Measurements from ENCODE around the gene PPM1J.
"Not testable (repeated sequence)": the region's sequence is repeated elsewhere in the genome, so short reads cannot be mapped to it uniquely, and the experiment has no call there.

The PPM1J gene

GRCh38 chr1:112735752-112736151 lies 20.6 kb upstream of the PPM1J start:
- TF ChIP-seq EZH2phosphoT487 (conservative IDR thresholded peaks at IDR 0.05; ENCODE audit: low read length), result no peak
- TF ChIP-seq, protein P1, sequence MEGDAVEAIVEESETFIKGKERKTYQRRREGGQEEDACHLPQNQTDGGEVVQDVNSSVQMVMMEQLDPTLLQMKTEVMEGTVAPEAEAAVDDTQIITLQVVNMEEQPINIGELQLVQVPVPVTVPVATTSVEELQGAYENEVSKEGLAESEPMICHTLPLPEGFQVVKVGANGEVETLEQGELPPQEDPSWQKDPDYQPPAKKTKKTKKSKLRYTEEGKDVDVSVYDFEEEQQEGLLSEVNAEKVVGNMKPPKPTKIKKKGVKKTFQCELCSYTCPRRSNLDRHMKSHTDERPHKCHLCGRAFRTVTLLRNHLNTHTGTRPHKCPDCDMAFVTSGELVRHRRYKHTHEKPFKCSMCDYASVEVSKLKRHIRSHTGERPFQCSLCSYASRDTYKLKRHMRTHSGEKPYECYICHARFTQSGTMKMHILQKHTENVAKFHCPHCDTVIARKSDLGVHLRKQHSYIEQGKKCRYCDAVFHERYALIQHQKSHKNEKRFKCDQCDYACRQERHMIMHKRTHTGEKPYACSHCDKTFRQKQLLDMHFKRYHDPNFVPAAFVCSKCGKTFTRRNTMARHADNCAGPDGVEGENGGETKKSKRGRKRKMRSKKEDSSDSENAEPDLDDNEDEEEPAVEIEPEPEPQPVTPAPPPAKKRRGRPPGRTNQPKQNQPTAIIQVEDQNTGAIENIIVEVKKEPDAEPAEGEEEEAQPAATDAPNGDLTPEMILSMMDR (IDR thresholded peaks at IDR 0.05; ENCODE audit: insufficient read depth, low read length, poor library complexity, severe bottlenecking), result no peak
- Histone ChIP-seq H3K4me2 (ENCODE audit: low read depth, low read length, poor library complexity, severe bottlenecking) (no peak overlapping the region), H3K27ac (ENCODE audit: low read depth, low read length) (no peak overlapping the region)

DNA sequence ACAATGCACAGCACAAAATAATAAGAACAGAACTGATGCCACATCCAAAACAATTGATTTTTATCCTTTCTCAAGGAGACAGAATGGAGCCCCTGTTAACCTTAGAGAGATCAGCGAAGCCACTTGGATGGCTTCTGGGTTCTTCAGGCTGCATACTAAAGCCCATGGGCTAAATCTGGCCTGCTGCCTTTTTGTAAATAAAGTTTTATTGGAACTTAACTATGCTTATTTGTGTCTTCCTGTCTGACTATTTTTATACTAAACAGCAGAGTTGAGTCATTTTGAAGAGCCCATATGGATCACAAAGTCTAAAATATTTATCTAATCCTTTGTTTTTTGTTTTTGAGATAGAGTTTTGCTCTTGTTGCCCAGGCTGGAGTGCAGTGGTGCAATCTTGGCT lies 16.3 kb upstream of the PPM1J start:
- Histone ChIP-seq H3K9me3 (ENCODE audit: insufficient read depth, low read length) (no peaks in the 10 kb centered on the region), H3K9me2 (replicated peaks; ENCODE audit: insufficient read depth, low read length) (no peaks in the 10 kb centered on the region), H3K4me2 (ENCODE audit: low read depth, low read length, poor library complexity, severe bottlenecking) (no peak overlapping the region), H3F3A (ENCODE audit: insufficient read depth) (no peaks in the 10 kb centered on the region), H3K27me3 (ENCODE audit: low read length) (no peaks in the 10 kb centered on the region), H3K4me3 (ENCODE audit: insufficient read depth, low read length, poor library complexity, severe bottlenecking) (no peak overlapping the region), H3K36me3 (ENCODE audit: low read length) (no peaks in the 10 kb centered on the region), H4K20me1 (ENCODE audit: low read depth, low read length) (no peaks in the 10 kb centered on the region), H3K27ac (ENCODE audit: low read depth, low read length) (no peak overlapping the region), H3K79me2 (ENCODE audit: insufficient read depth, low read length) (no peaks in the 10 kb centered on the region), H3K9ac (ENCODE audit: low read length) (no peak overlapping the region), H2AFZ (ENCODE audit: low read depth, low read length, severe bottlenecking) (no peak overlapping the region)
- TF ChIP-seq, protein P1 (IDR thresholded peaks at IDR 0.05; ENCODE audit: insufficient read depth, low read length, poor library complexity, severe bottlenecking), result no peak
- no peak for TF ChIP-seq EZH2phosphoT487 (conservative IDR thresholded peaks at IDR 0.05; ENCODE audit: low read length)

More at GRCh38 chr1:112735752-112736151, 20.6 kb upstream of the PPM1J start:
- no peaks in the 10 kb centered on the region for H3K9me2 ChIP-seq (replicated peaks; ENCODE audit: insufficient read depth, low read length)
- no peaks in the 10 kb centered on the region for H3K9me3 ChIP-seq (ENCODE audit: insufficient read depth, low read length)
- no peaks in the 10 kb centered on the region for H3K27me3 ChIP-seq (ENCODE audit: low read length)
- H4K20me1 ChIP-seq (ENCODE audit: low read depth, low read length), result no peaks in the 10 kb centered on the region
- H3F3A ChIP-seq (ENCODE audit: insufficient read depth), result no peaks in the 10 kb centered on the region
- no peaks in the 10 kb centered on the region for H3K79me2 ChIP-seq (ENCODE audit: insufficient read depth, low read length)
- H3K36me3 ChIP-seq (ENCODE audit: low read length), result no peaks in the 10 kb centered on the region
- H2AFZ ChIP-seq (ENCODE audit: low read depth, low read length, severe bottlenecking), result no peak overlapping the region
- H3K4me3 ChIP-seq (ENCODE audit: insufficient read depth, low read length, poor library complexity, severe bottlenecking), result no peak overlapping the region
- H3K9ac ChIP-seq (ENCODE audit: low read length), result no peak overlapping the region

- no peak overlapping the region for H2AFZ ChIP-seq (ENCODE audit: low read depth, low read length, severe bottlenecking)
- H3K27ac ChIP-seq (ENCODE audit: low read depth, low read length), result no peak overlapping the region
- no peaks in the 10 kb centered on the region for H3K9me3 ChIP-seq (ENCODE audit: insufficient read depth, low read length)
- H3K4me3 ChIP-seq (ENCODE audit: insufficient read depth, low read length, poor library complexity, severe bottlenecking), result no peak overlapping the region
- H4K20me1 ChIP-seq (ENCODE audit: low read depth, low read length), result no peaks in the 10 kb centered on the region
- no peak overlapping the region for H3K4me2 ChIP-seq (ENCODE audit: low read depth, low read length, poor library complexity, severe bottlenecking)
- no peaks in the 10 kb centered on the region for H3K9me2 ChIP-seq (replicated peaks; ENCODE audit: insufficient read depth, low read length)
- H3K36me3 ChIP-seq (ENCODE audit: low read length), result no peaks in the 10 kb centered on the region
- TF ChIP-seq, protein P1 (IDR thresholded peaks at IDR 0.05; ENCODE audit: insufficient read depth, low read length, poor library complexity, severe bottlenecking), result no peak
- H3K27me3 ChIP-seq (ENCODE audit: low read length), result no peaks in the 10 kb centered on the region
- no peak overlapping the region for H3K9ac ChIP-seq (ENCODE audit: low read length)
- H3F3A ChIP-seq (ENCODE audit: insufficient read depth), result no peaks in the 10 kb centered on the region
- H3K79me2 ChIP-seq (ENCODE audit: insufficient read depth, low read length), result no peaks in the 10 kb centered on the region
Measured at GRCh38 chr1:112729909-112730308, 14.8 kb upstream of the PPM1J start.

DNA sequence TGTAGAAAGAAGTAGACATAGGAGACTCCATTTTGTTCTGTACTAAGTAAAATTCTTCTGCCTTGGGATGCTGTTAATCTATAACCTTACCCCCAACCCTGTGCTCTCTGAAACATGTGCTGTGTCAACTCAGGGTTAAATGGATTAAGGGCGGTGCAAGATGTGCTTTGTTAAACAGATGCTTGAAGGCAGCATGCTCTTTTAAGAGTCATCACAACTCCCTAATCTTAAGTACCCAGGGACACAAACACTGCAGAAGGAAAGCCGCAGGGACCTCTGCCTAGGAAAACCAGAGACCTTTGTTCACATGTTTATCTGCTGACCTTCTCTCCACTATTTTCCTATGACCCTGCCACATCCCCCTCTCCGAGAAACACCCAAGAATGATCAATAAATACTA lies 13.9 kb upstream of the PPM1J start:
- H2AFZ ChIP-seq (ENCODE audit: low read depth, low read length, severe bottlenecking); H3K9ac ChIP-seq (ENCODE audit: low read length); H3F3A ChIP-seq (ENCODE audit: insufficient read depth); H3K79me2 ChIP-seq (ENCODE audit: insufficient read depth, low read length); H3K36me3 ChIP-seq (ENCODE audit: low read length); H4K20me1 ChIP-seq (ENCODE audit: low read depth, low read length); H3K27ac ChIP-seq (ENCODE audit: low read depth, low read length); H3K4me2 ChIP-seq (ENCODE audit: low read depth, low read length, poor library complexity, severe bottlenecking); H3K9me2 ChIP-seq (replicated peaks; ENCODE audit: insufficient read depth, low read length); H3K9me3 ChIP-seq (ENCODE audit: insufficient read depth, low read length); H3K4me3 ChIP-seq (ENCODE audit: insufficient read depth, low read length, poor library complexity, severe bottlenecking); H3K27me3 ChIP-seq (ENCODE audit: low read length): not testable (repeated sequence)

DNA sequence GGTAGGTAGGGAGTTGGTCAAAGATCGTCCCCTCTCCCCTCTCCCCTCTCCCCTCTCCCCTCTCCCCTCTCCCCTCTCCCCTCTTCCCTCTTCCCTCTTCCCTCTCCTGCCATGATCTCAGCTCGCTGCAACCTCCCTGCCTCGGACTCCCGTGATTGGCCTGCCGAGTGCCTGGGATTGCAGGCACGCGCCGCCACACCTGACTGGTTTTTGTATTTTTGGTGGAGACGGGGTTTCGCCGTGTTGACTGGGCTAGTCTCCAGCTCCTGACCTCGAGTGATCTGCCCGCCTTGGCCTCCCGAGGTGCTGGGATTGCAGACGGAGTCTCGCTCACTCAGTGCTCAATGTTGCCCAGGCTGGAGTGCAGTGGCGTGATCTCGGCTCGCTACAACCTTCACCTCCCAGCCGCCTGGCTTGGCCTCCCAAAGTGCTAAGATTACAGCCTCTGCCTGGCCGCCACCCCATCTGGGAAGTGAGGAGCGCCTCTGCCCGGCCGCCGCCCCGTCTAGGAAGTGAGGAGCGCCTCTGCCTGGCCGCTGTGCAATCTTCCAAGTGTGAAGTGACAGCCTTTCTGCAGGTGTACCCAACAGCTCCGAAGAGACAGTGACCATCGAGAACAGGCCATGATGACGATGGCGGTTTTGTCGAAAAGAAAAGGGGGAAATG lies 13.3 kb upstream of the PPM1J start:
- H3K36me3 ChIP-seq (ENCODE audit: low read length); H2AFZ ChIP-seq (ENCODE audit: low read depth, low read length, severe bottlenecking); H3K79me2 ChIP-seq (ENCODE audit: insufficient read depth, low read length); H3K9me3 ChIP-seq (ENCODE audit: insufficient read depth, low read length); H3K27me3 ChIP-seq (ENCODE audit: low read length); H3K4me3 ChIP-seq (ENCODE audit: insufficient read depth, low read length, poor library complexity, severe bottlenecking); H3K4me2 ChIP-seq (ENCODE audit: low read depth, low read length, poor library complexity, severe bottlenecking); H3F3A ChIP-seq (ENCODE audit: insufficient read depth); H3K9me2 ChIP-seq (replicated peaks; ENCODE audit: insufficient read depth, low read length); H4K20me1 ChIP-seq (ENCODE audit: low read depth, low read length); H3K27ac ChIP-seq (ENCODE audit: low read depth, low read length); H3K9ac ChIP-seq (ENCODE audit: low read length): not testable (repeated sequence)
